ENCODE data around the gene MMP25.
"Not testable (repeated sequence)": the region's sequence is repeated elsewhere in the genome, so short reads cannot be mapped to it uniquely, and the experiment has no call there.

MMP25 gene

DNA sequence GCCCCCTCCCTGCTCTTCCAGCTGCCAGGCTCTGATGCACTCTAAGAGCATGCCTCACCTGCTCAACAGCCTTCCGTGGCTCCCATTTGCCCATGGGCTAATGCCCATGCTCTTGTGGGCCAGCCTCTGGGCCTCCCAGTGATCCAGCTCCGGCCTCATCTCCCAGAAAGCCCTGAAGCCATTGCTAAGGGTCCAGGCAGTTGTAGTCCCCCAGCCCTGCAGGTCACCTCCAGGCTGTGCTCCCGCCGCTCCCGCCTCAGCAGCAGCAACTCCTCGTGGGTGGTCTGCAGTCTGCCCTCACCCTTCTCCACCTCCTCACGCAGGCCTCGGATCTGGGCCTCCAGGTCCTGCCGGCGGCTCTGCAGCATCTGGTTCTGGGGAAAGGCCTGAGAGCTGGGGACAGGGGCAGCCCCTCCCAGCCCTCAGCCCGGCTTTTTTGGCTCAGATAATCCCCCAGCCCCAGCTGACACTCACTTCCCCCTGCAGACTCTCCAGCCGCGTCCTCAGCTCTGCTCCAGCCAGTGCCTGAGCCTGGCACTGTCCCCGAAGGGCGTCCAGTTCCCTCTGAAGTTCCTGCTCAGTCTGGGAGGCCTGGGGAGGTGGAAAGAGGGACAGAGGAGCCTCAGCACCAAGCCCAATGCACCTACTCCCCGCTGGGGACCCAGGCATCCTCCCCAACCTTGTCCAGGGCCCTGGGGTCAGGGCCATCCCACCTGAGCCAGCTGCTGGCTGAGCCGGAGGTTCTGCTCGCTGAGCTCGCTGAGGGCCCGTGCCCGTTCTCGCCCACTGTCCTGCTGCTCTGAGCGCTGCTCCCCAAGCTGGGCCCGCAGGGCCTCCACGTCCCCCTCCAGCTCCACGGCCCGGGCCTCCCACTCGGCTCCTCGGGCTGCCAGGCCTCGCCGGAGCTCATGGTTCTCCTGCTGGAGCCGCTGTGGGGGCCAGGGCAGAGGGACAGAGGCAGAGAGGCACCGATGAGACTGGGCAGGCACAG is 15.8 kb upstream of the MMP25 start:
- DNase-seq, result no peak

- peak in 2 of 4 experiments; percentile 29 to 30 for DNase-seq
These were observed 13.7 kb upstream of the MMP25 start for GRCh38 chr16:3032624-3033023.

GRCh38 chr16:3035289-3035971 is 10.9 kb upstream of the MMP25 start:
- no peak for DNase-seq

GRCh38 chr16:3035972-3036725 is 10.2 kb upstream of the MMP25 start:
- peak in 1 of 4 experiments; percentile 48 for DNase-seq

- DNase-seq, result no peak
These were observed 9.5 kb upstream of the MMP25 start, which contains the start of gene BICDL2 for GRCh38 chr16:3036726-3037315. TSS of gene BICDL2 (minus strand) at chr16:3036944. CDS start at chr16:3035496, 1,448 bp downstream.

DNA sequence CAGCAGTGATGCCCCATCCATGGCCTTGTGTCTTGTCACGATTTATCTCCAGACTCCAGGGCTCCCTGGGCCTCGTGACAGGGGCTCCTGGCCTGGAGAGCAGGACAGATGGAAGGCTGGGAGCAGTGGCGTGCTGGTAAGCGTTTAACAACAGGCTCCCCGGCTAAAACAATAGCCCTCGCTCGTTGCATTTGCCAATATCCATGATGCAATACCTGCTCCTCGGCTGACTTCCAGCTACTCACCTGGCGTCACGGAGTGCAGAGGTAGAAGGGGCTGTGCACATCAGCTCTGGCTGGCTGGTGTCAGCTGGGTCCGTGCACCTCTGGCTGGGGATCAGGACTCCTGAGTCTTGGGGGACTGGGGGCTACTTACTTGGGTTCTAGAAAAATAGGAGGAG is 8.1 kb upstream of the MMP25 start:
- no peak for DNase-seq

DNA sequence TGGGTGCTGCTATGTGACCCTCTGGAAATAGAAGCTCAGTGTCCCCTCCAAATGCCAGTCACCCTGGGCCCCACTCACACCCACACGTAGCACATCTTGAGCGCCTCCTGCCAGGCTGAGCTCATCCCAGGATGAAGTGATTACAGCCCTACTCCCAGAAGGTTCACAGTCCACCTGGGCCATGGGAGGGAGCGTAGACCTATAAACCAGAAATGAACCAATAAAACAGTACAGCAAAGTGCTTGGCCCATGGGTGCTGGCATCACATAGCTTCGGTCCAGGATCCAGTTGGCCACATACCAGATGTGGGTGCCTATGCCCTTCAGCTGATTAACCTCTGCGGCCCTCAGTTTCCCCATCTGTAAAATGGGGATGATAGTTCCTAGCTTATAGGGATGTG is 7.5 kb upstream of the MMP25 start:
- no peak for DNase-seq

DNA sequence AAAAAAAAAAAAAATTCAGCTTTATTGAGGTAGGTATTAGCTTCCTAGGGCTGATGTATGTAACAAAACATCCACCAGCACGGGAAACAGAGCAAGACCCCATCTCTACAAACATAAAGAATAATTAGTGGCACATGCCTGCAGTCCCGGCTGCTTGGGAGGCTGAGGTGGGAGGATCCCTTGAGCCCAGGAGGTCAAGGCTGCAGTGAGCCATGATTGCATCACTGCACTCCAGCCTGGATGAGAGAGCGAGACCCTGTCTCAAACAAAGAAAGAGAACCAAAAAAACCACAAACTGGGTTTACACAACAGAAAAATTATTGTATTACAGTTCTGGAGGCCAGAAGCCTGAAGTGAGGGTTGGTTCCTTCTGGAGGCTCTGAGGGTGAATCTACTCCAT is 4.0 kb upstream of the MMP25 start:
- no peak for DNase-seq

GRCh38 chr16:3044708-3045107 is 1.7 kb upstream of the MMP25 start:
- DNase-seq, result no peak

DNA sequence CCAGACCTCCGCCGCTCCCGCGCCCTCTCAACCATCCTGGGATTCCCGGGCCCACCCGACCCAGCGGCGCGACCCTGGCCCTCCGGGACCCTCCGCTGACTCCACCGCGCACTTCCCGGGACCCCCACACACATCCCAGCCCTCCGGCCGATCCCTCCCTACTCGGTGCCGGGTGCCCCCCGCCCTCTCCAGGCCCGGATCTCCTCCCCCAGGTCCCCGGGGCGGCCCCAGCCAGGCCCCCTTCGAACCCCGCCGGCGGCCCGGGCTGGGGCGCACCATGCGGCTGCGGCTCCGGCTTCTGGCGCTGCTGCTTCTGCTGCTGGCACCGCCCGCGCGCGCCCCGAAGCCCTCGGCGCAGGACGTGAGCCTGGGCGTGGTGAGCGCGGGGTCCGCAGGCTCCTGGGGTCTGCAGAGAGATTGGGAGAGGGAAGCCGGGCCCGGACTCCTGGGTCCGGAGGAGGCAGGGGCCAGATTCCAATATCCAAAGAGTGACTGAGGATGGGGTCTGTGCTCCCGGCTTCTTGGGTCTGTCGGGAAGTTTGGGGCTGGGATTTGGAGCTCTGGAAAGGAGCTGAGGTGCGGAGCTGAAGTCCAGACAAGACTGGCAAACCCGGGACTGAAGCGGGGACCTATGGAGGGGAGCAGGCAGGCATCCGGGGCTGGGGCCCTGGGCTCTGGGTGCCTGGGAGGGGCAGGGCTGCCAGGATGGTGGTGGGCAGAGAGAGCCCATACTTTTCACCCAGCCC is 453 bp downstream of the MMP25 start:
- peak in 1 of 4 experiments; percentile 49 for DNase-seq

- no peak for DNase-seq
These were observed 993 bp downstream of the MMP25 start for GRCh38 chr16:3047387-3047720.

GRCh38 chr16:3049921-3050481 is 3.6 kb downstream of the MMP25 start:
- DNase-seq, result no peak

DNA sequence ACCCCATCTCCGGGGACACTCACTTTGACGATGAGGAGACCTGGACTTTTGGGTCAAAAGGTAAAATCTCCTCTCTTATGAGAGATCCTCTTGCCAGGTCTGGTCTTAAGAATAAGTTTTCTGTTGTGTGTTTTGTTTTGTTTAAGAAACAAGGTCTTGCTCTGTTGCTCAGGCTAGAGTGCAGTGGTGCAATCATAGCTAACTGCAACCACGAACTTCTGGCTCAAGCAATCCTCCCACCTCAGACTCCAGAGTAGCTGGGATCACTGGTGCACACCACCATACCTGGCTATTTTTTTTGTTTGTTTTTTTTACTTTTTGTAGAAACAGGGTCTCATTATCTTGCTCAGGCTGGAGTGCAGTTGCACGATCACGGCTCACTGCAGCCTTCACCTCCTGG is 4.1 kb downstream of the MMP25 start:
- DNase-seq, result no peak

- no peak for DNase-seq
These were observed 4.6 kb downstream of the MMP25 start for GRCh38 chr16:3051009-3051408.

DNA sequence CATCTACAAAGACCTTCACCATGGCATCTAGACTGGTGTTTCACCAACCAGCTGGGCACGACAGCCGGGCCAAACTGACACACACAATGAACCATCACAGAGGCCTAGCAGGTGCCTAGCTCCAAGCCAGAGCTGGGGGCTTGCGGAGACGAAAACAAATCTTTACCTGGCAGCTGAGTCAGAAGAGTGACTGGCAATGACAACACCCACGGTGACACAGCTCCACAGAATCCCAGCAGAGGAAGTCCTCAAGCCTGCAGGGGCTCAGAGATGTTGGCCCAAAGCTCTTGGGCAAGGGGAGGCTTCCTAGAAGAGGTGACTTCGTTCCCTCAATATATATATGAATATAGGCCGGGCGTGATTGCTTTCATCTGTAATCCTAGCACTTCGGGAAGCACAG is 5.1 kb downstream of the MMP25 start:
- DNase-seq, result peak in 2 of 4 experiments; percentile 52 to 53

- not testable (repeated sequence) for DNase-seq
These were observed 6.4 kb downstream of the MMP25 start for GRCh38 chr16:3052571-3053329.

GRCh38 chr16:3053330-3053710 is 7.0 kb downstream of the MMP25 start:
- DNase-seq, result peak in 1 of 4 experiments; percentile 36

- DNase-seq, result peak in 1 of 4 experiments; percentile 29
These were observed 8.8 kb downstream of the MMP25 start for GRCh38 chr16:3054965-3055733.

GRCh38 chr16:3055734-3056115 is 9.4 kb downstream of the MMP25 start:
- DNase-seq, result not testable (repeated sequence)

Measured in suppressor macrophage (primary cell).